HG02623 (cell line): ENCODE data around the gene SEMA3C.
A peak's percentile ranks its signal among the peaks of the same experiment; 100 is the strongest.

Source experiments
- ATAC-seq: cut with Tn5 transposase; IDR thresholded peaks from one replicate; pipeline ENCODE4 v1.9.1; 2021; ENCODE audit warnings: moderate library complexity; ENCODE audit not compliant: unreplicated experiment

Gene SEMA3C

DNA sequence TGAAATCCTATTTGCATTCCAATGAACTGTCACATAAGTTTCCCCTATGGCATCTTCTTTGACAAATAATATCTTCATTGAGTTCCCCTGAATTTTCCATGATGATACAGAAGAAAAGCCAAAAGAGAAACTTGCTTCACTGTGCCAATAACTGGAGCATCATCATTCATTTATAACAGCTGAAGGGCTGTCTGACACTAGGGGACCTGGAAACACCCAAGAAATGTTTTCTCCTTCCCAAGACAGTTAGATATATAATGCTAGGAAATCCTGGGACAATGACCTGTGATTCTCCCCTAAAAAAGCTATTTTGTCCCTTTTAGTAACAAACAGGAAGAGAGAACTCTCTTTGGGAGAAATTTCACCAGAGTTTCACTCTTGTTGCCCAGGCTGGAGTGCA lies 133.6 kb downstream of the SEMA3C start:
- no peak for ATAC-seq

DNA sequence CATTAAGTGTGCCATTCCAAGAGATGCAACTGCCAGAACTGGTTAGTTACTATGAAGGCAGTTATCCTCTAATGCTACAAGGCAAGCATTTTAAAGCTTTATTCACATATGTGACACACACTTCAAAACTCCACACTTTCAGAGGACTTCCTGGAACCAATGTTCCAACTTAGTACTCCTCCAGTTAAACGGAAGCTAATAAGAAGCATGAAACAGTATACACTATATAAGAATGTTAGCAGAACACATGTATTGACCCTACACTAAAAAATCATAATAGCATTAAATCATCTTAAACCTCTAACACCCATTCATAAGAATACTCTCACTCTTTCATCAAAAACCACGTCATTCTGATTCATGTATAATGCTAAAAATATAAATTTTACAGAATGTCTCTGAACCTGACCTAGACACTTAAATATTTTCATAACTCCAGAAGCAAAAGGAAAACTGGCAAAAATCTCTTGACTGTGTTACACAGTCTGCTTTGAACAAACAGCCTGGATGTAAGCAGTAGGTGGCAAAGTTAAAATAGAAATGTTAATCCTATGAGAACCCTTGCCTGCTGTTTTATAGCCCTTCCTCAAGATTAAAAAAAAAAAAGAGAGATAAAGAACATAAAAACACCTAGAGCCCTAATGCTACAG lies 135.0 kb downstream of the SEMA3C start:
- ATAC-seq = no peak

DNA sequence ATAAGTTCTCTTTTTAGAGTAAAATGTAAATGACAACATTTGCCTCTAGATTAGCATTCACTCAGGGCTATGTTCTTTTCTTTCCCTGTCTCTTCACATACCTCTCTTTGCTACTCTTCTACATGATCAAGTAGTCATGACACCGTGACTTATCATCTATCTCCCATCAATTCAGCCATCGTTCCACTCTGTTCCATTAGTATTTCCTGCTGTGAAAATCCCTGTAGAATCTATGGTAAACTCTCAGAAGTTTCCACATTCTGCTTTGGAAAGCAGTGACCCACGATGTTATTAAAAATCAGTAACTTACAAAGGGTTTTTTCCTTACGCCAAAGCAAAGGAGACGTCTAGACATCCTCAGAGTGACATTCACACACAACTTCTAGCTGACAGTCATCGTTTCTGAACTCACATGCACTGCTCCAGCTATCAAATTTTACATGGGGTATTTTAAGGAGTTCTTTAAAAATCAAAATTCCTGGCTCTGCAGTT lies 135.6 kb downstream of the SEMA3C start:
- no peak for ATAC-seq

DNA sequence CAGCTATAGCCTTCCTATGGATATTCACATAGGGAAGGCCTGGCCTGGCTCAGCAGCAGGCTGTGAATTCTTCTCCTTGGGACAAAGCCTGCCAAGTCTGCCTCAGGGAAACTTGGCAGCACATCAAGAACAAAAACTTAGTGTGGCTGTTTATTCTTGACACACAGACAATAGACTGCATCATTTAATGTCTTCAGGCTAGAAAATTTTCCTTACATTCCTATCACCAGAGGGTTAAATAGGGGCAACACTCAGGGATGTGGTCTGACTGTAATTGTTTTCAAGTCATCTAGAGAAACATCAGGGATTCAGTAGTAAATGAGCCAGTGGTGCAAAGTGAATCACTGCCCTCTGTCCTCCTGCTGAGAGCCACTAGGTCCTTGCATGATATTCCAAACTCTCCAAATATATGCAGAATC lies 137.3 kb downstream of the SEMA3C start:
- no peak for ATAC-seq

DNA sequence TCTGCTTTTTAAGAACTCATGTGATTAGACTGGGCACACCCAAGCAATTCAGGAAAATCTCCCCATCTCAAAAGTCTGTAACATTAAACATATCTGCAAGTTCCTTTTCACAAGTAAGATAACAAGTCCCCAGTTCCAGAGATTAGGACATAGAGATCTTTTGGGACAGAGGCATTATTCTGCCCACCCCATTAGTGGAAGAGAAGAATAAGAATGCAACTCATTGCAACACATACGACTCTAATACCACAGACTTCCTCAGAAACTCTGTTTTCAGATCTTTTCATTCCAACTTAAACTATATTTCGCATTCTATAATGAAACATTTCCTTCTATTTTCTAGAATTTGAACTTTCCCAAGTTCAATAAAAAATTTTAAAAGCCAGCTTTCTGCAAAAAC lies 137.7 kb downstream of the SEMA3C start:
- no peak for ATAC-seq

DNA sequence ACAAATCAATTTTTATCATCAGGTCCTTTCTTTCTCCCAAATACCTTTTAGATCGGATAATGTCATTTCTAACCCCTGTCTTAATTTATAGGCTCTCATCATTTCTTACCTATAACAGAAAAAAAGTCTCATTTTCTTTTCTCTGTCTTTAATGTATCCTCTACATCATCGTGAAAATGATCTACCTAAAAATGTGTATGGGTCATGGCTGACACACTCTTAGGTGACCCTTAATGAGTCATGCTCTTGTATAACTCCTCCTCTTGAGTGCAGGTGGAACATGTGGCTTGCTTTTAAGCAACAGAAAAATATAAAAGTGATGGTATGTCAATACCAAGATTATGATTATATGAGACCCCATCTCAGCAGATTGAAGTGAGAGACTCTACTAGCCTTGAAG lies 139.4 kb downstream of the SEMA3C start:
- no peak for ATAC-seq

DNA sequence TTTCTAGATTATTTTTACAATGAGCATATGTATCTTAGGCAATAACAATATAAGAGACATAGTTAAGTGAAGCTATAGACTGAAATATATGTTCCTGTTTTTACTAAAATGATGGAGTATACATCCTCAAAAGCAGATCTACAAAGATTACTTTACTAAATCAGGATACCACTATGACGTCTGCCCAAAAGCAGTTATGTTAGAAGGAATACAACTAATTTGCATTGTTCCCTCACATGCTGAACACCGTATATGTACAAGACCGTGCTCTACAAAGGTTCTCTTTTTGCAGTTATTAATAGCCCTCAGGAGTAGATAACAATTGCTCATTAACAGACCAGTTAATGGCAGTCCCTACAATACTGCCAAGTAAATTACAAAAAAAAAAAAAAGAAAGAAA lies 143.0 kb downstream of the SEMA3C start:
- ATAC-seq = no peak

DNA sequence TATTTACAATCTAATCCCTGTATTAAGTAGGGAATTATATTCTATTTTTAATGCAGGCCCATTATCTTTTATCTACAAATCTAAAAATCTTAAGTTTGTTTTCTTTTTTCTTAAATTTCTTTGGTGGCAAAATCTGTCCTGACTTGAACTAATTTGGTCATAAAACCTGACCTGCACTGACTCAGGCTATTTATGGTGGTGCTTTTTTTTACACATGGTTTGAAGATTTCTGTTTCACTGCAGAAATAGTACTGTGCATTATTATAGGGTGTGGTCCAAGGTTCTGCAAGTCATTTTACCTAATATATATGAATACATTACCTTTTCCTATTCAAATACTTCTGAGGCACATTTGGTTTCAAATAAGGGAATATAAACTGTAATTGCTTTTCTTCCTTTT lies 143.4 kb downstream of the SEMA3C start:
- no peak for ATAC-seq

DNA sequence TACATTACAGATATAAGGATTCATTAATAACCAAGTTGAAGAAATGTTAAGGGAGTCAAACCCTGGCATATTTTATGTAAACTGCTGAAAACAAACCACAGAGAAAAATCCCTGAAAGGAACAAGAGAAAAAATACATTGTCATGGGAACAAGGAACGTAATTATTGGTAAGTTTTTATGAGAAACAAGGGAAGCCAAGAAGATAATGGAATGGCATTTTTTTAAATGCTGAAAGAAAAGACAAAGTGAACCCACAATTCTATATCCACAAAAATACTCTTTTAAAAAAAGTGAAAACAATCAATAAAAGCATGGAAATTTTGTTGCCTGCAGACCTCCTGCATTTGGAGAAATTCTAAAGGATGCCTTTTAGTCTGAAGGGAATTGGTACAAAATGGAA lies 144.0 kb downstream of the SEMA3C start:
- no peak for ATAC-seq

DNA sequence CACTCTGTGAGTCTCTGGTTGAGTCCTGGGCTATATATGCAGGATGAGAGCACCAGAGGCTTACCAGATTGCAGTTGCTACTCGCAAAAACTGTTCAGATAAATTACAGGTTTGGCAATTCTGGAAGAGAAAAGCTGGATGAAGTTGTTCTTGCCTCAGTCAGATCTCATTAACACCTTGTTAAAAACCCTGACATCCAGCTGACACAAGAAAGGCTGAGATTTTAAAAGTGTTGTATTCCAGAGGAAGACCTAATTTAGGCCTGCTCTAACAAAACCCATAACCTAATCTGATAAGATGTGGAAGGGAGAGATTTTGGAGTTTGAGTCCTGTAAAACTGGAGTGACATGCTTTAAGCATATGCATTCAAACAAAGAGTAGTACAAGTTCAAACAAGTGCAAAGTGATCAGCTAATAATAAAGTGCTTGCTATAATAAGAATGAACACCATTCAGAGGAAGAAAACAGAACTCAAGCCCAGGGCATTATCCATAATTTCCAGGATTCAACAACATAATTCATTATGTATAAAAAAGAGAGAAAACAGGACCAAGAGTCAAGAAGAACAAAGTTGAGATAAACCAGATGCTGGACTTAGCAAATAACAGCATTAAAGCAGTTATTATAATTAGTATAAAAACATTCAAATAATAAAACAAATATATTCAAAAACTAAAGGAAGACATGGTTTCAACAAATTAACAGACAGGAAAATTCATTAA lies 144.9 kb downstream of the SEMA3C start:
- no peak for ATAC-seq

DNA sequence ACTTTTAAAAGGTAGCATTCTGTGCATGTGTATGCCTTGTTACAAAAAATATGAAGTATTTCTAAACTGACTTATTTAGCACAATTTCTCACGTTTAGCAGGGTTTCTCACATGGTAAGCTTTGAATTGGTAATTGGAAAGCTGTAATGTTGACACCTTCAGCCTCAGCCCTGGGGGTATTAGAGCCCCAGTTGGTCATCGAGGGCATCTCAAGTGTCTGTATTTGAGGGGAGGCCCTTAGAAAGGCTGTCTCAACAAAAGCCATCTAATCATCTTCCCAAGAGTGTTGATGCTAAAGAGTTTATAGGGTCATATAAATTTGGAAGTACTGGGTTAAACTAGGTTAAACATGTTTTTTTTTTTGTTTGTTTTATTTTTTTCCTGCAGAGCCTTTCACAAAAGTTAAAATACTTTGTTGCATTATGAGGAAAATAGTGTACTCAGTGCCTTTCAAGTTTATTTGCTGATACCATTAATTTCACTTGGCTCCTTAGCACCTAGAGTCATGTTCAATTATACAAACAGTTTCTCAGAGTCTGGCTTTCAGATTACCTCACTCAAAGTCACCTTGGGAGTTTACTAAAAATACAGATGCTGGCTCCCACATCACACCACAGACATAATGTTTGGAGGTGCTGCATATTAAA lies 146.4 kb downstream of the SEMA3C start:
- ATAC-seq = no peak

DNA sequence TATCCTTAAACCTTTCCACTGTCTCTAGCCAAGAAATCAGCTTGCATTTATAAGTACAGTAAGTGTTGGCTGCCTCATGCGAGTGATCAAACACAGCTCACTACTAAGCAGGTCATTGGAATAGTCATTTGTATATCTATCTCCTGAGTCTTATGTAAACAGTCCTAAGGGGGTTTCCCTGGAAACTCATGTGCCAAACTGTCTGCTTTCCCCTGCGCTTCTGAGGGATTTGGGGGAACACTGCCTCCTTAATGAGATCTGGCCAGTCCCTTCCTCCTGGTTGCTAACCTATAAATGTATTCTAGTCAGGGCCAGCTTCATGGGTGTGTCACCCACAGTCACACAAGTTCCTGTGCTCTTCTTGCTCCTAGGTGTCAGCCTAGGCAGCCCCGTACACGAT lies 147.3 kb downstream of the SEMA3C start:
- no peak for ATAC-seq

DNA sequence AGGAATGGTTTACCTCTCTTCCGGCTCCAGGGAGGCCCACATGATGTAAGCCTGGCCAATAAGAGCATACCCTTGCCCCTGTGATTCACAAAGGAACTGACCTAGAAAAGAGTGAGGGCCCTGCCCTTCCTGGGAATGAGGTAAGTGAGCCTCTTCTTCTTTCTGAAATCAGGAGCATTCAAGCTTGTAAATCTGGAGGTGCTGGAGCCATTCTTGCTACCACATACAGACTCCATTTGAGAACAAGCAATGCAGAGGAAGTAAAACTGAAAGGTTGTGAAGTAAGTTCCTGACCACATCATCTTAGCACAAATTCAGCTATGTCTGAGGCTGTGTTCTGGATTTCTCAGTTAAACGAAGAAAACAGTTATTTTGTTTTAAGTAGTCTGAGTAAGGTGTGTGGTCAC lies 148.2 kb downstream of the SEMA3C start:
- peak; percentile 50 for ATAC-seq

DNA sequence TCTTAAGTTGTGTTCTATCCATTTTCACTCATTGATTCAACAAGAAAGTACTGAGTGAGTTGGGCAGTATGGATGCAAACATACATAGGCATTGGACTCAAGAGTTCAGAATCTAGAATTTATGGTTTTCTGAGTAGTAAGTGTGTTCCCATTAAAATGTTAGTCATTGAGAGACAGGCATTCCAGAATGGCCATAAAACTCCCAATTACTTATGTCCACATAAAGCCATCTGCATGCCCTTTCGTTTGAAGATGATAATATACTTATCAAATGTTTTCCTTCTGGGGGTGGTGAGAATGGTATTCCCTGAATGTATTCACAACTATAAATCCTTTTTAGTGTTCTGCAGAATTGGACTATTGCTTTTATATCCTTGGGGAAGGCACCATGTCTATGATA lies 148.8 kb downstream of the SEMA3C start:
- ATAC-seq = no peak

DNA sequence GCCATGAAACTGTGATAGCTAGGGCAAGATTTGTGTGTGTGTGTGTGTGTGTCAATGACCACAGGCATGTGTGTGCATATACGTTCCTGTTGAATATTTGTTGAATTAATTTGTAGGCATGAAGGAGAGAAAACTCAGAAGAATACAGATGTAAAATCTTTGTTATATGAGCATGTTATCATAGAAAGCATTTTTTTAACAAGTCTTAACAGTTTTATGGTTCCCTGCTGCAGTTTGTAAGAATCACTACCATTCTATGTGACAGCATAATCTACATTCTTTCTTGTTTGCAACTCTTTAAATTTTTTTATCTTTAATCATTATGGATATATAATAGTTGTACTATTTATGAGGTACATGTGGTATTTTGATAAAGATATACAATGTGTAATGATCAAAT lies 150.1 kb downstream of the SEMA3C start:
- ATAC-seq = no peak

DNA sequence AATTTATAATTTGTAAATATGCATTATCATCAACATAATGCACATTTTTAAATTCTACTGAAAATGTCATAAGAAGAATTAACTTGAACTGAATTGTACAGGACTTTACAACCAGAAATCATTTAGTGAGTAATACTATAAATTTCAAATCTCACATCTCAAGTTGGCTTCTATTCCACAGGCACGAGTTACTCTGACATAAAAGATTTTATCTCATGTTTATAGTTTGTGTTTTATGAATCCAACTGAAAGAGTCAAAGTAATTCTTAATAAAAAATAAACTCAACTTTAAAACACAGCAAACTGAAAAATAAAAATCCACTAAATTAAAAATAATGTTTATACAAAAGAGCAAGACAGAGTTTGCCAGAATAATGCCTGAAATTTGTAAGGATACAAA lies 151.2 kb downstream of the SEMA3C start:
- ATAC-seq = no peak

DNA sequence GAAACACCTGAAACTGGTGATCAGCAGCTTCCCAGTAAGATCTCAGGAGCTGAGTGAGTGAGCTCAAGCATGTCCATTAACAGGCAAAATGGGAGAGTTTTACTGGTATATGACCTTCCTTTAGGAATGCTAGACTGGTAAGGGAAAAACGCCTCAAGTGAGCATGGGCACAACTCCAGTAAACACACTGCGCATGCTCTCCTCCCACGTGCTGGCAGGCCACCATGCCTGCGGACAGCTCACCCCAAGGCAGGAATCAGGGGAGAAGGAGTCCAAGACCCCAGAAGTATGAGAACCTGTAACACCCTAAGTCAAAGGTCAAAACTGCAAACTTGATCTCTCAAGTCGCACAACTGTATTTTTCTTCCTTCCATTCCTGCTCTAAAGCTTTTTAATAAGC lies 152.1 kb downstream of the SEMA3C start:
- no peak for ATAC-seq

DNA sequence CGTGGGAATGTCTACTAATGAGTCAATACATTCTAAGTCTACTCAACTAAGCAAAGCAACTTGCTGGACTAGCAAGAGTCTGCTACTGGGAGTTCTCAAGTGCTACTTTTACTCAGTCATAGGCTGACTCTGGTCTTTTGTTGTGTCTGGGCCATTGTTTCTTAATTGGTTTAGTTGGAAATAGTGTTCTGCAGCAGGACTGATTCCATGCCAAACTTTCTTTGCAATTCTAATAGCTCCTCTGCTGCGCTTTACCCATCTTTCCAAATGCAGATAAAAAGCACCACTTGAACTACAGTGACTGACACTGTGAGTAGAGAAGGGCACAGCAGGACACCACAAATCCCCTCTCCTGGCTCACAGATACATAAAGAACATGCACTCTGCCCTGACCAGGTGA lies 154.7 kb downstream of the SEMA3C start:
- no peak for ATAC-seq

DNA sequence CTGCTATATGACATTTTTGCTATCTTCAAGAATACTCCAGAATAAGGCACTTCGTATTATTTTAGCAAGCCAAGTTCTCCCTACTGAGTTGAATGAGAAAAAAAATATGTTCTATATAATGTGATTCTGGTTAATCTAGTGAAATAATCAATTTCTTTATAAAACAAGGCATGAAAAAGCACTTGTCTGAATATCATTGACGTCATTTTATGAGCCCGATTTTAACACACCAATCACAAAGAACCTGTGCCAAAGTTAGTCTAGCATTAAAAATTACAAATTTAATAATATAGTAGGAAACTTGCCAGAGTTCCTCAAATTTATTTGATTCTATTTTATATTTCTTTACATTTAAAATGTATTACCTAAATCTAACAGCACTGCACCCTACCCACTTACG lies 155.1 kb downstream of the SEMA3C start:
- no peak for ATAC-seq

DNA sequence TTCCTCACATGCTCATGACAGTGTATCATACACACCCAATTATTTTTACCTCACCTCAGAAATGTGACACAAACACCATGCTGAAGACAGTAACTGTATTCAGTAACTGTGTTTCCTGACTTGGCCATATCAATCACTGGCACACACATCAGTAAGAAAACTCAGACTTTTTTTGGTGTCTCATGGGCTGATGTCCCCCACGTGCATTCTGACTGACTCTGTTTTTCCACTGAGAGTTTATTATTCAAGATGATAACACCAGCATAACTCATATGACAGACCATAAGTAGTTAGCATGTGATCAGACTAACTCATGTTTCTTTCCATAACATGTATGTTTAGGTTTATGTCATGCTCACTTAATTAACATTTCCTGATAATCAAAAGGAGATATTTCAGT lies 155.6 kb downstream of the SEMA3C start:
- no peak for ATAC-seq

DNA sequence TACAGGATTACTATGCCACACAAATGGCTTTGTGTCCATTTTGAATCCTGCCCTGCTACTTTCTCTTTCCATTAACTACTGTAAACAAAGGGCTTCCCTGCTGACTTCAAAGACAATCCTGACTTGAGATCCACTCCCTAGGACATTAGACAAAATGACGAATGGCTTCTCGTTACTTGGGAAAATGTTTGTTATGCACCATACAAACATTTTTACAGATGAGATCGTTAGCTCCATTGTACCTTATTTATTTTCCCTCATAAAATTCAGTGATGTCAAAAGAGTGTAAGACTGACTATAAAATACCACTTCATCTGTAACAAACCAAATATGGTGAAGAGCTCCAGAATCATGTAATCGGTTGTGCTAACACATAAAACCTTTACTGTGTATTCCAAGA lies 158.6 kb downstream of the SEMA3C start:
- no peak for ATAC-seq

DNA sequence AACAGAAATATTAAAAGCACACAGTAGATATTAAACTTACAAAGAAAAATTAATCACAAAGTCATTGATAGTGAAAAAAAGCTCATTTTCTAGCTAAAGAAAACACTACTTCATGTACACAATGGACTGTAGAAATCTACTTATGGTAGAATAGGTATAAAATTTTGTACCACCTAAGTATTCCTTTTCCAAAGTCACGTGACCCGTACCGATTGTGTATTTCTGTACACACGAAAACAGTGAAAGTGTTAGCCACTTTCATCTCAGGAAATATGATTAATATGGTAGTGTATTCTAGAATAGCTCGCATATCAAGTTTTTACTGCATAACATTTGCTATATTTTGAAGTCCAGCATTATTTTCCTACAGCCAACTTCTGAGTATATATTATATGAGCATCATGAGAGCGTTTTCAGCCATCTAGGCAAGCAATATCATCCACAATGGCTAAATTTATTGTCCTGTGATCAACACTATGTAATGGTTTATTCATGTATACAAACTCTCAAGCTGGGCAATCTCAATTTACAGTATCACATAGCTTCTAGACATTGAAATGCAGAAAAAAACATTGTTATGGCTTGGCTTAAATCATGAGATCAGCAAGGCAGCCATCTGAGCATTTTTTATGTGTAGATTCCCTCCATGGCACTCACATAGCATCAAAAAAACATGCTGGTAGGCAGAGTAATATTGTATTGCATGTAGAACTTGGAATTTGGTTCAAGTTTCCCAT lies 165.7 kb downstream of the SEMA3C start:
- ATAC-seq = no peak
